Measurements from ENCODE around the gene PPM1H. TPM values are rescaled to one million over a fixed set of nuclear protein-coding genes. Genes with fewer than 3 reads are reported as not detected.
A peak's percentile ranks its signal among the peaks of the same experiment; 100 is the strongest.
"Not testable (repeated sequence)": the region's sequence is repeated elsewhere in the genome, so short reads cannot be mapped to it uniquely, and the experiment has no call there.

PPM1H gene
- total RNA-seq, 1 donor from 2014 or later: 0.49 TPM

GRCh38 chr12:62763861-62764645 lies 170.9 kb downstream of the PPM1H start:
- TF ChIP-seq POLR2AphosphoS5 (IDR thresholded peaks at IDR 0.05; ENCODE audit: insufficient read depth in 1 of 2, low read depth in 1 of 2) (no peak), CTCF (IDR thresholded peaks at IDR 0.05) (no peak), POLR2A (IDR thresholded peaks at IDR 0.05) (no peak)
- Histone ChIP-seq H3K27me3 (no peaks in the 10 kb centered on the region), H3K36me3 (no peaks in the 10 kb centered on the region), H3K27ac (peak overlapping the region; percentile 46), H3K4me3 (no peak overlapping the region), H3K9me3 (no peaks in the 10 kb centered on the region), H3K4me1 (no peaks in the 10 kb centered on the region)
- intact Hi-C loops (cut with DNase I): no loop called here
- DNase-seq (ENCODE audit: extremely low spot score in 2 of 2): no peak

GRCh38 chr12:62763312-62763711 lies 171.6 kb downstream of the PPM1H start:
- no peak for DNase-seq (ENCODE audit: extremely low spot score in 2 of 2)
- Histone ChIP-seq H3K27ac (peak overlapping the region; percentile 44), H3K4me1 (no peaks in the 10 kb centered on the region), H3K9me3 (no peaks in the 10 kb centered on the region), H3K4me3 (no peak overlapping the region), H3K27me3 (no peaks in the 10 kb centered on the region), H3K36me3 (no peaks in the 10 kb centered on the region)
- intact Hi-C loops (cut with DNase I): no loop called here
- TF ChIP-seq POLR2AphosphoS5 (IDR thresholded peaks at IDR 0.05; ENCODE audit: insufficient read depth in 1 of 2, low read depth in 1 of 2) (no peak), CTCF (IDR thresholded peaks at IDR 0.05) (no peak), POLR2A (IDR thresholded peaks at IDR 0.05) (no peak)

- no peak overlapping the region for H3K4me3 ChIP-seq
- no peaks in the 10 kb centered on the region for H3K36me3 ChIP-seq
- intact Hi-C loops (cut with DNase I): no loop called here
- H3K27me3 ChIP-seq: no peaks in the 10 kb centered on the region
- TF ChIP-seq POLR2AphosphoS5 (IDR thresholded peaks at IDR 0.05; ENCODE audit: insufficient read depth in 1 of 2, low read depth in 1 of 2) (no peak), POLR2A (IDR thresholded peaks at IDR 0.05) (no peak), CTCF (IDR thresholded peaks at IDR 0.05) (no peak)
- DNase-seq (ENCODE audit: extremely low spot score in 2 of 2): no peak
- H3K27ac ChIP-seq: no peak overlapping the region
- H3K4me1 ChIP-seq: no peaks in the 10 kb centered on the region
- no peaks in the 10 kb centered on the region for H3K9me3 ChIP-seq
These were observed 172.3 kb downstream of the PPM1H start for GRCh38 chr12:62762645-62763044.

GRCh38 chr12:62761658-62762057 lies 173.3 kb downstream of the PPM1H start:
- Histone ChIP-seq H3K4me1 (no peaks in the 10 kb centered on the region), H3K9me3 (no peaks in the 10 kb centered on the region), H3K36me3 (no peaks in the 10 kb centered on the region), H3K4me3 (no peak overlapping the region), H3K27me3 (no peaks in the 10 kb centered on the region), H3K27ac (no peak overlapping the region)
- DNase-seq (ENCODE audit: extremely low spot score in 2 of 2): no peak
- intact Hi-C loops (cut with DNase I): no loop called here
- TF ChIP-seq POLR2AphosphoS5 (IDR thresholded peaks at IDR 0.05; ENCODE audit: insufficient read depth in 1 of 2, low read depth in 1 of 2): no peak
- TF ChIP-seq POLR2A (IDR thresholded peaks at IDR 0.05): no peak
- TF ChIP-seq CTCF (IDR thresholded peaks at IDR 0.05): no peak

GRCh38 chr12:62760779-62761178 lies 174.2 kb downstream of the PPM1H start:
- Histone ChIP-seq H3K36me3 (no peaks in the 10 kb centered on the region), H3K9me3 (no peaks in the 10 kb centered on the region), H3K4me1 (no peaks in the 10 kb centered on the region), H3K27ac (no peak overlapping the region), H3K27me3 (no peaks in the 10 kb centered on the region), H3K4me3 (no peak overlapping the region)
- intact Hi-C loops (cut with DNase I): no loop called here
- no peak for DNase-seq (ENCODE audit: extremely low spot score in 2 of 2)
- TF ChIP-seq POLR2A (IDR thresholded peaks at IDR 0.05) (no peak), CTCF (IDR thresholded peaks at IDR 0.05) (no peak), POLR2AphosphoS5 (IDR thresholded peaks at IDR 0.05; ENCODE audit: insufficient read depth in 1 of 2, low read depth in 1 of 2) (no peak)

GRCh38 chr12:62760341-62760740 lies 174.6 kb downstream of the PPM1H start:
- H3K27me3 ChIP-seq; H3K4me1 ChIP-seq; H3K27ac ChIP-seq; intact Hi-C loops (cut with DNase I); H3K9me3 ChIP-seq; DNase-seq (ENCODE audit: extremely low spot score in 2 of 2); H3K4me3 ChIP-seq; H3K36me3 ChIP-seq: not testable (repeated sequence)

All from vagina (tissue), 2 donors.